ENCODE results near the gene FOXP1. TPM values are rescaled to one million over a fixed set of nuclear protein-coding genes. Genes with fewer than 3 reads are reported as not detected.

The FOXP1 gene
- total RNA-seq, 4 donors from 2014 or later = 103 to 173 (median 140) TPM

GRCh38 chr3:70970952-70971351, 612.6 kb downstream of the FOXP1 start:
- Histone ChIP-seq H3K36me3 (peaks cover 0 to 92% (median 0%) of the 10 kb centered on the region in 3 donors), H3K27ac (no peak overlapping the region)

GRCh38 chr3:70970171-70970570, 613.4 kb downstream of the FOXP1 start:
- DNase-seq = no peak
- Histone ChIP-seq H3K36me3 (peaks cover 0 to 92% (median 0%) of the 10 kb centered on the region in 3 donors), H3K9me3 (no peaks in the 10 kb centered on the region), H3K4me3 (no peak overlapping the region), H3K4me1 (no peaks in the 10 kb centered on the region), H3K27me3 (no peaks in the 10 kb centered on the region), H3K27ac (no peak overlapping the region)
- TF ChIP-seq POLR2A (IDR thresholded peaks at IDR 0.05) (no peak), CTCF (IDR thresholded peaks at IDR 0.05) (no peak)

More at GRCh38 chr3:70970952-70971351, 612.6 kb downstream of the FOXP1 start:
- no peaks in the 10 kb centered on the region for H3K4me1 ChIP-seq
- TF ChIP-seq POLR2A (IDR thresholded peaks at IDR 0.05) = no peak
- TF ChIP-seq CTCF (IDR thresholded peaks at IDR 0.05) = no peak
- no peaks in the 10 kb centered on the region for H3K9me3 ChIP-seq
- no peaks in the 10 kb centered on the region for H3K27me3 ChIP-seq
- H3K4me3 ChIP-seq = no peak overlapping the region
- DNase-seq = no peak

GRCh38 chr3:70963431-70964275, 619.9 kb downstream of the FOXP1 start:
- Histone ChIP-seq H3K9me3 (no peaks in the 10 kb centered on the region), H3K4me1 (no peaks in the 10 kb centered on the region), H3K36me3 (peaks cover 0 to 91% (median 0%) of the 10 kb centered on the region in 3 donors), H3K4me3 (no peak overlapping the region), H3K27me3 (no peaks in the 10 kb centered on the region), H3K27ac (no peak overlapping the region)
- DNase-seq = no peak
- no peak for TF ChIP-seq CTCF (IDR thresholded peaks at IDR 0.05)
- TF ChIP-seq POLR2A (IDR thresholded peaks at IDR 0.05) = no peak

GRCh38 chr3:70959506-70960291, 623.8 kb downstream of the FOXP1 start:
- Histone ChIP-seq H3K27me3 (no peaks in the 10 kb centered on the region), H3K4me1 (no peaks in the 10 kb centered on the region), H3K9me3 (no peaks in the 10 kb centered on the region), H3K27ac (no peak overlapping the region), H3K36me3 (peaks cover 0 to 65% (median 0%) of the 10 kb centered on the region in 3 donors), H3K4me3 (no peak overlapping the region)
- no peak for DNase-seq
- TF ChIP-seq CTCF (IDR thresholded peaks at IDR 0.05) (no peak), POLR2A (IDR thresholded peaks at IDR 0.05) (no peak)

- no peak for DNase-seq
- Histone ChIP-seq H3K4me1 (no peaks in the 10 kb centered on the region), H3K27ac (no peak overlapping the region), H3K4me3 (no peak overlapping the region), H3K36me3 (no peaks in the 10 kb centered on the region), H3K27me3 (no peaks in the 10 kb centered on the region), H3K9me3 (no peaks in the 10 kb centered on the region)
- TF ChIP-seq CTCF (IDR thresholded peaks at IDR 0.05) = no peak
Measured at GRCh38 chr3:70952033-70952747, 631.3 kb downstream of the FOXP1 start.
